GM12864 (cell line): ENCODE measurements around the gene SH2D1B.

Experiments
- DNase-seq: peaks from one replicate; pipeline ENCODE4 v3.0.0-alpha.2; 2011; ENCODE audit warnings: low read depth
- H3K4me3 ChIP-seq: 2 replicates; pipeline ENCODE4 v1.5.1; 2011; ENCODE audit warnings: mild to moderate bottlenecking, low read depth, low read length, control low read depth
- TF ChIP-seq, protein P1 (sequence below): IDR thresholded peaks from 2 replicates; pipeline ENCODE4 v1.5.1; 2011; ENCODE audit warnings: low read depth, mild to moderate bottlenecking, moderate library complexity, low read length, control low read depth, inconsistent platforms; ENCODE audit errors: missing control alignments

SH2D1B gene

DNA sequence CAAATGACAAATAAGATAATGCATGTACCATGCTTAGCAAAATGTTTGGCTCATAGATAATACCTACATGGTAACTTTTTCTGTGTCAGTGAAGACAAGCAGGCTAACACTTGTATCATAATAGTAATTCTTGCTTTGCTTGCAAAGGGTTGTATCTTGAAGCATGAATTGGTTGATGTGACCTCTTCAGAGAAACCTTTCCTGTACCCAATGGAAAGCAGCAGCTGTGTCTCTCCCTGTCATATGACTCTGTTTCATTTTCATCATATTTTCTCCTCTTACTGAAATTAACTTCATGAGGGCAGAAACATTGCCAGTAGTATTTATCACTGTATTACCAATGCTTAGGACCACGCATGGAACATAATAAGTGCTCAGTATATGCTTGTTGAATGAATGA, 4.4 kb downstream of the SH2D1B start:
- no peak overlapping the region for H3K4me3 ChIP-seq
- TF ChIP-seq, protein P1, sequence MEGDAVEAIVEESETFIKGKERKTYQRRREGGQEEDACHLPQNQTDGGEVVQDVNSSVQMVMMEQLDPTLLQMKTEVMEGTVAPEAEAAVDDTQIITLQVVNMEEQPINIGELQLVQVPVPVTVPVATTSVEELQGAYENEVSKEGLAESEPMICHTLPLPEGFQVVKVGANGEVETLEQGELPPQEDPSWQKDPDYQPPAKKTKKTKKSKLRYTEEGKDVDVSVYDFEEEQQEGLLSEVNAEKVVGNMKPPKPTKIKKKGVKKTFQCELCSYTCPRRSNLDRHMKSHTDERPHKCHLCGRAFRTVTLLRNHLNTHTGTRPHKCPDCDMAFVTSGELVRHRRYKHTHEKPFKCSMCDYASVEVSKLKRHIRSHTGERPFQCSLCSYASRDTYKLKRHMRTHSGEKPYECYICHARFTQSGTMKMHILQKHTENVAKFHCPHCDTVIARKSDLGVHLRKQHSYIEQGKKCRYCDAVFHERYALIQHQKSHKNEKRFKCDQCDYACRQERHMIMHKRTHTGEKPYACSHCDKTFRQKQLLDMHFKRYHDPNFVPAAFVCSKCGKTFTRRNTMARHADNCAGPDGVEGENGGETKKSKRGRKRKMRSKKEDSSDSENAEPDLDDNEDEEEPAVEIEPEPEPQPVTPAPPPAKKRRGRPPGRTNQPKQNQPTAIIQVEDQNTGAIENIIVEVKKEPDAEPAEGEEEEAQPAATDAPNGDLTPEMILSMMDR = no peak
- no peak for DNase-seq

GRCh38 chr1:162406811-162407210, 5.1 kb downstream of the SH2D1B start:
- no peak overlapping the region for H3K4me3 ChIP-seq
- TF ChIP-seq, protein P1 = no peak
- DNase-seq = no peak

GRCh38 chr1:162405800-162406199, 6.1 kb downstream of the SH2D1B start:
- no peak overlapping the region for H3K4me3 ChIP-seq
- no peak for DNase-seq
- TF ChIP-seq, protein P1 = no peak

GRCh38 chr1:162404550-162405160, 7.3 kb downstream of the SH2D1B start:
- no peak overlapping the region for H3K4me3 ChIP-seq
- TF ChIP-seq, protein P1 = no peak
- no peak for DNase-seq

DNA sequence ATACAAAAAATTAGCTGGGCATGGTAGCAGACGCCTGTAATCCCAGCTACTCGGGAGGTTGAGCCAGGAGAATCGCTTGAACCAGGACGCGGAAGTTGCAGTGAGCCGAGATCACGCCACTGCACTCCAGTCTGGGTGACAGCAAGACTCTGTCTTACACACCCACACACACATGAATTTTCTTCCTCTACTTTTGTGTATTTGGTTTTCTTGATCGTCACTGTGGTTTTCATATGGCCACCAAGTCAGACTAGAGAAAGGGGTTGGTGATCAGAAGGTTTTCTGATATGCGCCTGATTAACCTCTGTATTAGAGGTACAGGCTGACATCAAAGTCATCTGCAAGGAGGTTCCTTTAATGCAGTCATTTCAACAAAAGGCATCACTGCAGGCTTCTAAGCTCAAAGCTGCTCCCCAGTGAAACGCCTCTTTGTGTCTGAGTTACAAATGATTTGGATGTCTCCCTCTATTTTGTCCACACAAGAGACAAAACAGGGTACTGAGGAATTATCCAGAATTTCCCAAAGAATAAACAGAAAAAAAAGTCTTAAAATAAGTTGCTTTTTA, 11.1 kb downstream of the SH2D1B start:
- TF ChIP-seq, protein P1 = no peak
- no peak for DNase-seq
- no peak overlapping the region for H3K4me3 ChIP-seq

DNA sequence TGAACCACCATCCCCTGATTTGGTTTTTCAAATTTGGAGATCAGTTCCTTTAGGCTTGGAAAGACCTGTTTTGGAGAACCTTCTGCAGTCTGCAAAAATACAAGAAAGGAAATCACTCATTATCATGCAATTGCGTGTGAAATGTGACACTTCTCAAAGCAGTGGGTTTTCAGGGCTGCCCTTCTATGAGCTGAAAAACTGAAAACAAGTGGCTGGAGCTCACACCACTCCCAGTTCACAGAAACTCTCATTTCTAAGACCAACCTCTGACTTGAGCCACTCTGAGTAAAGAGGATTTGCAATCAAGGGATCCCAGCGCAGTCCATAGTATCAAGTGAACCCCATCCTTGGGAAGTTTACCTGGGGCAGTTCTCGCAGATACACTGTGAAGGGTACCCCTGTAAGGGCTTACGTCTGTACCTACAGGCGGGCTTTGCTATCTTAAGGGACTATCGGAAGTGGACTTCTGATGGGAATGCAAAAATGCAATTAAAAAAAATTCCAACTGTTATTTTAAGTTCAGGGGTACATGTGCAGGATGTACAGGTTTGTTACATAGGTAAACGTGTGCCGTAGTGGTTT, 12.8 kb downstream of the SH2D1B start:
- DNase-seq = no peak
- no peak overlapping the region for H3K4me3 ChIP-seq
- TF ChIP-seq, protein P1 = no peak
